CD4-positive, alpha-beta T cell treated with Interleukin-17A for 1 hour (primary cell): Measurements from ENCODE around the gene INPP5A.
"Not testable (repeated sequence)": the region's sequence is repeated elsewhere in the genome, so short reads cannot be mapped to it uniquely, and the experiment has no call there.

ENCODE experiments used
- DNase-seq: peaks from one replicate; pipeline ENCODE4 v3.0.0-alpha.2; 2020

INPP5A gene

GRCh38 chr10:132793213-132793612, 255.6 kb downstream of the INPP5A start:
- DNase-seq = no peak

- DNase-seq = no peak
Observed at GRCh38 chr10:132793871-132794849, 256.6 kb downstream of the INPP5A start.

- DNase-seq = no peak
Observed at GRCh38 chr10:132796846-132797245, 259.3 kb downstream of the INPP5A start.

GRCh38 chr10:132797986-132798385, 260.4 kb downstream of the INPP5A start:
- DNase-seq = not testable (repeated sequence)

- no peak for DNase-seq
Observed at GRCh38 chr10:132798403-132798802, 260.8 kb downstream of the INPP5A start.

- DNase-seq = no peak
Observed at GRCh38 chr10:132798876-132799275, 261.3 kb downstream of the INPP5A start.

- no peak for DNase-seq
Observed at GRCh38 chr10:132799865-132800264, 262.3 kb downstream of the INPP5A start.

GRCh38 chr10:132802048-132802447, 264.5 kb downstream of the INPP5A start:
- DNase-seq = no peak

- DNase-seq = no peak
Observed at GRCh38 chr10:132802694-132803320, 265.2 kb downstream of the INPP5A start.

- DNase-seq = no peak
Observed at GRCh38 chr10:132803416-132804210, 266.0 kb downstream of the INPP5A start.

GRCh38 chr10:132804287-132804686, 266.7 kb downstream of the INPP5A start:
- no peak for DNase-seq

GRCh38 chr10:132804785-132805426, 267.3 kb downstream of the INPP5A start:
- no peak for DNase-seq

GRCh38 chr10:132805599-132805998, 268.0 kb downstream of the INPP5A start:
- no peak for DNase-seq

- no peak for DNase-seq
Observed at GRCh38 chr10:132806110-132806509, 268.5 kb downstream of the INPP5A start.

GRCh38 chr10:132806561-132807003, 269.0 kb downstream of the INPP5A start:
- no peak for DNase-seq

- no peak for DNase-seq
Observed at GRCh38 chr10:132807621-132808049, 270.0 kb downstream of the INPP5A start.

- no peak for DNase-seq
Observed at GRCh38 chr10:132808383-132809231, 271.0 kb downstream of the INPP5A start.

- DNase-seq = no peak
Observed at GRCh38 chr10:132809232-132810140, 271.9 kb downstream of the INPP5A start.

- no peak for DNase-seq
Observed at GRCh38 chr10:132810141-132810806, 272.7 kb downstream of the INPP5A start.
